HEK293 (cell line): ENCODE results near the gene RAD54L.

Experiments used
- CTCF ChIA-PET: fragments of 350-600 bp; formaldehyde crosslinking; extraction: SDS; loops from one replicate; lab custom pipeline; 2021; ENCODE audit warnings: antibody characterized with exemption; lab: Yijun Ruan, JAX
- POLR2A ChIA-PET: fragments of 300-600 bp; formaldehyde crosslinking; extraction: SDS; loops from one replicate; lab custom pipeline; 2020; ENCODE audit warnings: antibody characterized with exemption, inconsistent platforms; lab: Yijun Ruan, JAX
- H3K27ac ChIP-seq: fragments of 200-500 bp; sonication (Bioruptor generic); 2 replicates; pipeline ENCODE4 v1.5.1; 2014; ENCODE audit warnings: low read depth, low read length, control low read depth, inconsistent platforms; ENCODE audit errors: extremely low read depth
- H3K36me3 ChIP-seq, 2 experiments: fragments of 200-500 bp in 1 of 2; sonication (Bioruptor generic) in 1 of 2; 1 replicate in 1 of 2; 2 replicates in 1 of 2; pipeline ENCODE4 v1.5.1; 2014 to 2017; ENCODE audit warnings: inconsistent platforms in 2 of 2, low read length in 2 of 2; ENCODE audit not compliant: control insufficient read depth in 2 of 2, insufficient read depth in 1 of 2
- H3K4me1 ChIP-seq: fragments of 200-500 bp; sonication (Bioruptor generic); 2 replicates; pipeline ENCODE4 v1.5.1; 2014; ENCODE audit warnings: mild to moderate bottlenecking, low read length, inconsistent platforms; ENCODE audit not compliant: control insufficient read depth, insufficient read depth
- H3K4me3 ChIP-seq: 2 replicates; pipeline ENCODE4 v1.5.1; 2011; ENCODE audit warnings: low read depth, mild to moderate bottlenecking, control low read depth, low read length, moderate library complexity
- H3K9me3 ChIP-seq: fragments of 200-500 bp; sonication (Bioruptor generic); 2 replicates; pipeline ENCODE4 v1.5.1; 2014; ENCODE audit warnings: low read depth, low read length, inconsistent platforms; ENCODE audit not compliant: control insufficient read depth, insufficient read depth
- BCL11A ChIP-seq: fragments of 450-650 bp; formaldehyde crosslinking; IDR thresholded peaks from 2 replicates; pipeline ENCODE4 v1.5.1; 2016; ENCODE audit warnings: low read depth, missing biosample characterization, missing genetic modification characterization
- PRDM1 ChIP-seq: fragments of 450-650 bp; formaldehyde crosslinking; IDR thresholded peaks from 2 replicates; pipeline ENCODE4; 2016; ENCODE audit warnings: missing biosample characterization, missing genetic modification characterization
- SCRT2 ChIP-seq: fragments of 450-650 bp; formaldehyde crosslinking; IDR thresholded peaks from 2 replicates; pipeline ENCODE4 v1.5.1; 2016; ENCODE audit warnings: missing biosample characterization, missing genetic modification characterization
- SP3 ChIP-seq: fragments of 450-650 bp; formaldehyde crosslinking; IDR thresholded peaks from 2 replicates; pipeline ENCODE4 v1.5.1; 2016; ENCODE audit warnings: missing biosample characterization, missing genetic modification characterization
- SP7 ChIP-seq: fragments of 450-650 bp; formaldehyde crosslinking; IDR thresholded peaks from 2 replicates; pipeline ENCODE4 v1.5.1; 2016; ENCODE audit warnings: missing biosample characterization, missing genetic modification characterization
- YY1 ChIP-seq: fragments of 450-650 bp; formaldehyde crosslinking; IDR thresholded peaks from 2 replicates; pipeline ENCODE4 v1.5.1; 2018; ENCODE audit warnings: missing biosample characterization, missing genetic modification characterization
- ZBTB20 ChIP-seq: fragments of 450-650 bp; formaldehyde crosslinking; IDR thresholded peaks from 2 replicates; pipeline ENCODE4 v1.5.1; 2016; ENCODE audit warnings: missing biosample characterization, missing genetic modification characterization
- ZBTB48 ChIP-seq: fragments of 450-650 bp; formaldehyde crosslinking; IDR thresholded peaks from 2 replicates; pipeline ENCODE4 v1.5.1; 2016; ENCODE audit warnings: missing biosample characterization, missing genetic modification characterization
- ZBTB7A ChIP-seq: fragments of 450-650 bp; formaldehyde crosslinking; IDR thresholded peaks from 2 replicates; pipeline ENCODE4 v1.5.1; 2016; ENCODE audit warnings: low read depth, missing biosample characterization, missing genetic modification characterization
- ZNF10 ChIP-seq: fragments of 450-650 bp; formaldehyde crosslinking; IDR thresholded peaks from 2 replicates; pipeline ENCODE4 v1.5.1; 2017; ENCODE audit warnings: missing biosample characterization, missing genetic modification characterization
- ZNF157 ChIP-seq: fragments of 450-650 bp; formaldehyde crosslinking; IDR thresholded peaks from 2 replicates; pipeline ENCODE4 v1.5.1; 2016; ENCODE audit warnings: missing biosample characterization, missing genetic modification characterization
- ZNF24 ChIP-seq: fragments of 450-650 bp; formaldehyde crosslinking; IDR thresholded peaks from 2 replicates; pipeline ENCODE4 v1.5.1; 2016; ENCODE audit warnings: missing biosample characterization, missing genetic modification characterization
- ZNF366 ChIP-seq: fragments of 450-650 bp; formaldehyde crosslinking; conservative IDR thresholded peaks from 2 replicates; pipeline ENCODE4 v1.5.1; 2016; ENCODE audit warnings: missing biosample characterization, missing genetic modification characterization
- ZNF530 ChIP-seq: fragments of 450-650 bp; formaldehyde crosslinking; IDR thresholded peaks from 2 replicates; pipeline ENCODE4 v1.5.1; 2016; ENCODE audit warnings: low read depth, missing biosample characterization, missing genetic modification characterization
- ZNF560 ChIP-seq: fragments of 450-650 bp; formaldehyde crosslinking; IDR thresholded peaks from 2 replicates; pipeline ENCODE4 v1.5.1; 2017; ENCODE audit warnings: missing biosample characterization, missing genetic modification characterization, borderline replicate concordance
- ZNF624 ChIP-seq: fragments of 450-650 bp; formaldehyde crosslinking; IDR thresholded peaks from 2 replicates; pipeline ENCODE4 v1.5.1; 2017; ENCODE audit warnings: missing biosample characterization, missing genetic modification characterization
- ZNF660 ChIP-seq: fragments of 450-650 bp; IDR thresholded peaks from 2 replicates; pipeline ENCODE4 v1.5.1; 2018; ENCODE audit warnings: missing biosample characterization, mild to moderate bottlenecking, missing genetic modification characterization
- ZNF843 ChIP-seq: fragments of 450-650 bp; formaldehyde crosslinking; IDR thresholded peaks from 2 replicates; pipeline ENCODE4 v1.5.1; 2016; ENCODE audit warnings: missing biosample characterization, missing genetic modification characterization
- ZSCAN23 ChIP-seq: fragments of 450-650 bp; formaldehyde crosslinking; IDR thresholded peaks from 2 replicates; pipeline ENCODE4 v1.5.1; 2016; ENCODE audit warnings: missing biosample characterization, missing genetic modification characterization
- ZXDB ChIP-seq: fragments of 450-650 bp; formaldehyde crosslinking; IDR thresholded peaks from 2 replicates; pipeline ENCODE4 v1.5.1; 2016; ENCODE audit warnings: missing biosample characterization, missing genetic modification characterization
- TF ChIP-seq, protein P1 (sequence below): fragments of 450-650 bp; formaldehyde crosslinking; IDR thresholded peaks from 2 replicates; pipeline ENCODE4 v1.5.1; 2016; ENCODE audit warnings: missing biosample characterization, missing genetic modification characterization
- TF ChIP-seq, protein P2 (sequence below): fragments of 450-650 bp; formaldehyde crosslinking; IDR thresholded peaks from 2 replicates; pipeline ENCODE4 v1.5.1; 2016; ENCODE audit warnings: missing biosample characterization, missing genetic modification characterization
- TF ChIP-seq, protein P3 (sequence below): fragments of 450-650 bp; formaldehyde crosslinking; IDR thresholded peaks from 2 replicates; pipeline ENCODE4 v1.5.1; 2017; ENCODE audit warnings: missing biosample characterization, missing genetic modification characterization
- TF ChIP-seq, protein P4 (sequence below): fragments of 450-650 bp; formaldehyde crosslinking; IDR thresholded peaks from 2 replicates; pipeline ENCODE4 v1.5.1; 2016; ENCODE audit warnings: missing biosample characterization, missing genetic modification characterization
- TF ChIP-seq, protein P5 (sequence below): fragments of 450-650 bp; formaldehyde crosslinking; IDR thresholded peaks from 2 replicates; pipeline ENCODE4 v1.5.1; 2016; ENCODE audit warnings: missing biosample characterization, missing genetic modification characterization
- TF ChIP-seq, protein P6 (sequence below): fragments of 450-650 bp; formaldehyde crosslinking; IDR thresholded peaks from 2 replicates; pipeline ENCODE4 v1.5.1; 2017; ENCODE audit warnings: missing biosample characterization, mild to moderate bottlenecking, missing genetic modification characterization, moderate library complexity

Gene RAD54L

DNA sequence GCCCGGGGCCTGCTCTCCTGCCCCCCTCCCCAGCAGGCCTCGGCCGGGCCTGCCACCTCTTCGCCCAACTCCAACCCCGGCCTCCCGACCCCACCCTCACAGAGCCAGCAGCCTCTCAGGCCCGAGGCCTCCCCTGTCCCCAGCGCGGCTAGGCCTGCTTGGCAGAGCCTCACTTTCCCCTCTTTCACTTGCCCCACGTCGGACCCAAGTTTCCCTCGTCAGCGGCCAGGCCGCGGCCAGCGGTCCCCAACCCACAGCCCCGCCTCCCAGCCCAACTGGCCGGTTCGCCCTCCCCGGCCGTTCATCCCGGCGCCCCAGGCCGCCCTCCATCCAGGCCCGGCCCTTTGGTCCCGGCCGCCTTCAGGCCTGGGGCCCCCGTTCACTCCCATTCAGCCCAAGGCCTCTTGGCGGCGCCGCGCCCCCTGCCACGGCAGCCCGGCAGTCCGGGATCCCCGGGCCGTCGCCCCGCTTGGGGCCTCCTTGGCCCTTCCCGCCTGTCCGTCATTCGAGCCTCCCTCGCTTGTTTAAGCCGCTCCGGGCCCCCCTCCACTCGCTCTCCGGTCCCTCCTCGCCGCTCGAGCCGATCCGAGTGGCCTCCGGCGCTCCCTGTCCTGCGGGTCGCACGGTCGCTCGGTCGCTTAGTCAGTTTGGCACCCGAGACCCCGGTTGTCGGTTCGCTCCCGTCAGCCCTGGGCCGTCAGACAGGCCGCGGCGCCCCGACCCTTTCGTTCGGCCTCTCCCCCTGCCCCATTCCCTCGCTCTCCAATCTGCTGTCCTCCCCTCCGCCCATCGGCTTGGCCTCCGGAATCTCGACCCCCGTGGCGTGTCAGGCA is 54.5 kb downstream of the RAD54L start:
- POLR2A ChIA-PET: interaction anchor here (1.6 to 2.5 kb wide), 2 partner anchors 38 to 54 kb away, joined by 7 to 24 read pairs; partner anchors contain the start of genes NSUN4 and RAD54L
- H3K4me1 ChIP-seq: no peaks in the 10 kb centered on the region
- TF ChIP-seq ZBTB48 (tag by site-specific recombination) (peak; percentile 21; the same call in 1 of the 2 replicates), SCRT2 (tag by site-specific recombination) (no peak), ZNF366 (0 out of 2 replicates have a peak, but pooled peaks have one; percentile 15), ZNF24 (tag by site-specific recombination) (peak; percentile 42; the same call in 1 of the 2 replicates), PRDM1 (tag by site-specific recombination) (peak; percentile 94), YY1 (0 out of 2 replicates have a peak, but pooled peaks have one; percentile 10), SP7 (tag by site-specific recombination) (peak; percentile 54; the same call in 1 of the 2 replicates), ZNF560 (tag by site-specific recombination) (no peak), ZNF624 (tag by site-specific recombination) (0 out of 2 replicates have a peak, but pooled peaks have one; percentile 22), ZNF843 (tag by site-specific recombination) (peak; percentile 39; the same call in 1 of the 2 replicates), ZNF10 (tag by site-specific recombination) (0 out of 2 replicates have a peak, but pooled peaks have one; percentile 37), ZNF530 (tag by site-specific recombination) (no peak), SP3 (tag by site-specific recombination) (peak; percentile 69), BCL11A (tag by site-specific recombination) (0 out of 2 replicates have a peak, but pooled peaks have one; percentile 26), ZBTB7A (tag by site-specific recombination) (peak; percentile 56; the same call in 1 of the 2 replicates), ZNF157 (tag by site-specific recombination) (peak; percentile 10; the same call in 1 of the 2 replicates), ZXDB (tag by site-specific recombination) (peak; percentile 58), ZNF660 (0 out of 2 replicates have a peak, but pooled peaks have one; percentile 36), ZBTB20 (peak; percentile 70), ZSCAN23 (tag by site-specific recombination) (0 out of 2 replicates have a peak, but pooled peaks have one; percentile 11)
- TF ChIP-seq, protein P1, sequence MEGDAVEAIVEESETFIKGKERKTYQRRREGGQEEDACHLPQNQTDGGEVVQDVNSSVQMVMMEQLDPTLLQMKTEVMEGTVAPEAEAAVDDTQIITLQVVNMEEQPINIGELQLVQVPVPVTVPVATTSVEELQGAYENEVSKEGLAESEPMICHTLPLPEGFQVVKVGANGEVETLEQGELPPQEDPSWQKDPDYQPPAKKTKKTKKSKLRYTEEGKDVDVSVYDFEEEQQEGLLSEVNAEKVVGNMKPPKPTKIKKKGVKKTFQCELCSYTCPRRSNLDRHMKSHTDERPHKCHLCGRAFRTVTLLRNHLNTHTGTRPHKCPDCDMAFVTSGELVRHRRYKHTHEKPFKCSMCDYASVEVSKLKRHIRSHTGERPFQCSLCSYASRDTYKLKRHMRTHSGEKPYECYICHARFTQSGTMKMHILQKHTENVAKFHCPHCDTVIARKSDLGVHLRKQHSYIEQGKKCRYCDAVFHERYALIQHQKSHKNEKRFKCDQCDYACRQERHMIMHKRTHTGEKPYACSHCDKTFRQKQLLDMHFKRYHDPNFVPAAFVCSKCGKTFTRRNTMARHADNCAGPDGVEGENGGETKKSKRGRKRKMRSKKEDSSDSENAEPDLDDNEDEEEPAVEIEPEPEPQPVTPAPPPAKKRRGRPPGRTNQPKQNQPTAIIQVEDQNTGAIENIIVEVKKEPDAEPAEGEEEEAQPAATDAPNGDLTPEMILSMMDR: peak; percentile 40
- TF ChIP-seq, protein P2, sequence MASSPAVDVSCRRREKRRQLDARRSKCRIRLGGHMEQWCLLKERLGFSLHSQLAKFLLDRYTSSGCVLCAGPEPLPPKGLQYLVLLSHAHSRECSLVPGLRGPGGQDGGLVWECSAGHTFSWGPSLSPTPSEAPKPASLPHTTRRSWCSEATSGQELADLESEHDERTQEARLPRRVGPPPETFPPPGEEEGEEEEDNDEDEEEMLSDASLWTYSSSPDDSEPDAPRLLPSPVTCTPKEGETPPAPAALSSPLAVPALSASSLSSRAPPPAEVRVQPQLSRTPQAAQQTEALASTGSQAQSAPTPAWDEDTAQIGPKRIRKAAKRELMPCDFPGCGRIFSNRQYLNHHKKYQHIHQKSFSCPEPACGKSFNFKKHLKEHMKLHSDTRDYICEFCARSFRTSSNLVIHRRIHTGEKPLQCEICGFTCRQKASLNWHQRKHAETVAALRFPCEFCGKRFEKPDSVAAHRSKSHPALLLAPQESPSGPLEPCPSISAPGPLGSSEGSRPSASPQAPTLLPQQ (tag by site-specific recombination): peak; percentile 61; the same call in 1 of the 2 replicates
- TF ChIP-seq, protein P3, sequence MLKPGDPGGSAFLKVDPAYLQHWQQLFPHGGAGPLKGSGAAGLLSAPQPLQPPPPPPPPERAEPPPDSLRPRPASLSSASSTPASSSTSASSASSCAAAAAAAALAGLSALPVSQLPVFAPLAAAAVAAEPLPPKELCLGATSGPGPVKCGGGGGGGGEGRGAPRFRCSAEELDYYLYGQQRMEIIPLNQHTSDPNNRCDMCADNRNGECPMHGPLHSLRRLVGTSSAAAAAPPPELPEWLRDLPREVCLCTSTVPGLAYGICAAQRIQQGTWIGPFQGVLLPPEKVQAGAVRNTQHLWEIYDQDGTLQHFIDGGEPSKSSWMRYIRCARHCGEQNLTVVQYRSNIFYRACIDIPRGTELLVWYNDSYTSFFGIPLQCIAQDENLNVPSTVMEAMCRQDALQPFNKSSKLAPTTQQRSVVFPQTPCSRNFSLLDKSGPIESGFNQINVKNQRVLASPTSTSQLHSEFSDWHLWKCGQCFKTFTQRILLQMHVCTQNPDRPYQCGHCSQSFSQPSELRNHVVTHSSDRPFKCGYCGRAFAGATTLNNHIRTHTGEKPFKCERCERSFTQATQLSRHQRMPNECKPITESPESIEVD (tag by site-specific recombination): no peak
- TF ChIP-seq, protein P4, sequence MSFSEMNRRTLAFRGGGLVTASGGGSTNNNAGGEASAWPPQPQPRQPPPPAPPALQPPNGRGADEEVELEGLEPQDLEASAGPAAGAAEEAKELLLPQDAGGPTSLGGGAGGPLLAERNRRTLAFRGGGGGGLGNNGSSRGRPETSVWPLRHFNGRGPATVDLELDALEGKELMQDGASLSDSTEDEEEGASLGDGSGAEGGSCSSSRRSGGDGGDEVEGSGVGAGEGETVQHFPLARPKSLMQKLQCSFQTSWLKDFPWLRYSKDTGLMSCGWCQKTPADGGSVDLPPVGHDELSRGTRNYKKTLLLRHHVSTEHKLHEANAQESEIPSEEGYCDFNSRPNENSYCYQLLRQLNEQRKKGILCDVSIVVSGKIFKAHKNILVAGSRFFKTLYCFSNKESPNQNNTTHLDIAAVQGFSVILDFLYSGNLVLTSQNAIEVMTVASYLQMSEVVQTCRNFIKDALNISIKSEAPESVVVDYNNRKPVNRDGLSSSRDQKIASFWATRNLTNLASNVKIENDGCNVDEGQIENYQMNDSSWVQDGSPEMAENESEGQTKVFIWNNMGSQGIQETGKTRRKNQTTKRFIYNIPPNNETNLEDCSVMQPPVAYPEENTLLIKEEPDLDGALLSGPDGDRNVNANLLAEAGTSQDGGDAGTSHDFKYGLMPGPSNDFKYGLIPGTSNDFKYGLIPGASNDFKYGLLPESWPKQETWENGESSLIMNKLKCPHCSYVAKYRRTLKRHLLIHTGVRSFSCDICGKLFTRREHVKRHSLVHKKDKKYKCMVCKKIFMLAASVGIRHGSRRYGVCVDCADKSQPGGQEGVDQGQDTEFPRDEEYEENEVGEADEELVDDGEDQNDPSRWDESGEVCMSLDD (tag by site-specific recombination): no peak; the same call in 1 of the 2 replicates
- TF ChIP-seq, protein P5, sequence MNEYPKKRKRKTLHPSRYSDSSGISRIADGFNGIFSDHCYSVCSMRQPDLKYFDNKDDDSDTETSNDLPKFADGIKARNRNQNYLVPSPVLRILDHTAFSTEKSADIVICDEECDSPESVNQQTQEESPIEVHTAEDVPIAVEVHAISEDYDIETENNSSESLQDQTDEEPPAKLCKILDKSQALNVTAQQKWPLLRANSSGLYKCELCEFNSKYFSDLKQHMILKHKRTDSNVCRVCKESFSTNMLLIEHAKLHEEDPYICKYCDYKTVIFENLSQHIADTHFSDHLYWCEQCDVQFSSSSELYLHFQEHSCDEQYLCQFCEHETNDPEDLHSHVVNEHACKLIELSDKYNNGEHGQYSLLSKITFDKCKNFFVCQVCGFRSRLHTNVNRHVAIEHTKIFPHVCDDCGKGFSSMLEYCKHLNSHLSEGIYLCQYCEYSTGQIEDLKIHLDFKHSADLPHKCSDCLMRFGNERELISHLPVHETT (tag by site-specific recombination): 0 out of 2 replicates have a peak, but pooled peaks have one; percentile 21
- TF ChIP-seq, protein P6, sequence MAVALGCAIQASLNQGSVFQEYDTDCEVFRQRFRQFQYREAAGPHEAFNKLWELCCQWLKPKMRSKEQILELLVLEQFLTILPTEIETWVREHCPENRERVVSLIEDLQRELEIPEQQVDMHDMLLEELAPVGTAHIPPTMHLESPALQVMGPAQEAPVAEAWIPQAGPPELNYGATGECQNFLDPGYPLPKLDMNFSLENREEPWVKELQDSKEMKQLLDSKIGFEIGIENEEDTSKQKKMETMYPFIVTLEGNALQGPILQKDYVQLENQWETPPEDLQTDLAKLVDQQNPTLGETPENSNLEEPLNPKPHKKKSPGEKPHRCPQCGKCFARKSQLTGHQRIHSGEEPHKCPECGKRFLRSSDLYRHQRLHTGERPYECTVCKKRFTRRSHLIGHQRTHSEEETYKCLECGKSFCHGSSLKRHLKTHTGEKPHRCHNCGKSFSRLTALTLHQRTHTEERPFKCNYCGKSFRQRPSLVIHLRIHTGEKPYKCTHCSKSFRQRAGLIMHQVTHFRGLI (tag by site-specific recombination): peak; percentile 66; the same call in 1 of the 2 replicates

More for the DNA sequence above, 54.5 kb downstream of the RAD54L start:
- no peaks in the 10 kb centered on the region for H3K9me3 ChIP-seq
- CTCF ChIA-PET: interaction anchor here (0.9 to 1.7 kb wide), 2 partner anchors 38 to 39 kb away, joined by 4 read pairs; partner anchors contain the start of gene NSUN4
- H3K36me3 ChIP-seq: peaks cover 0 to 27% of the 10 kb centered on the region in 2 experiments; a peak in 2 of 3 replicates
- H3K4me3 ChIP-seq: peak overlapping the region; percentile 88
- peak overlapping the region; percentile 99 for H3K27ac ChIP-seq
